Nucleus accumbens (tissue), 56 donors: ENCODE measurements around the gene TK2.
"Not testable (repeated sequence)": the region's sequence is repeated elsewhere in the genome, so short reads cannot be mapped to it uniquely, and the experiment has no call there.

Experiments
- DNase-seq, 56 donors: peaks; one replicate each; lab custom pipeline; 2025; lab: John Stamatoyannopoulos, UW

Gene TK2

GRCh38 chr16:66549284-66550131, at the start of gene TK2:
TSS of gene TK2 (minus strand) at chr16:66550122. CDS start at chr16:66550061, 61 bp downstream.
- DNase-seq = peak in 49 of 56 donors; percentile 5 to 87 (median 66)

GRCh38 chr16:66598111-66598510, 48.2 kb upstream of the TK2 start:
- DNase-seq = no peak

DNA sequence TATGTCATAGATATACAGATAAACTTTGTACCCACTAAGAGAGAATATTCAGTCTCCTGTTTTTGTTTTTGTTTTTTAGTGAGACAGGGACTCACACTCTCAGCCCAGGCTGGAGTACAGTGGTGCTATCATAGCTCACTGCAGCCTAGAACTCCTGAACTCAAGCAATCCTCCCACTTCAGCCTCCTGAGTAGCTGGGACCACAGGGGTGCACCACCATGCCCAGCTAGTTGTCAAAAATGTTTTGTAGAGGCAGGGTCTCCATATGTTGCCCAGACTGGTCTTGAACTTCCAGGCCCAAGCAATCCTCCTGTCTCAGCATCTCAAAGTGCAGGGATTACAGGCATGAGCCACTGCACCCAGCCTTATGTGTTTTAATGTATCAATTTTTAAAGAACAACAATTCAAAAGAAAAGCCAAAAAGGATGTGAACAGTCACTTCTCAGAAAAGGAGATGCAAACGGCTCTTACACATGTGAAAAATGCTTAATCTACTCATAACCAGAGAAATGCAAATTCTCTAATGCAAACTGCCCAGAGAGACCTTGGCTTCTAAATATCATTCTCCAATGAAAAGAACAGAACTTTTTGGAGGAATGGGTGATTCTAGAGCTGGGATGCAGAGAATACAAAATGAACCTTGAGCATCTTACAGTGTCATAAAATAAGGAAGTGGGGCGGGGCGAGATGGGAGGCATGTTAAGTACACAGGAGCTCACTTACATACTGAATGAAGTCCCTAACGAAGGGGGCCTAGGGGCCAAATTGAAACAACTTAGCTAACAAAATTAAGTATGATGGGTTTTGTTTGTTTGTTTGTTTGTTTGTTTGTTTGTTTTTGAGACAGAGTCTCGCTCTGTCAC, 47.3 kb upstream of the TK2 start:
- DNase-seq = no peak

DNA sequence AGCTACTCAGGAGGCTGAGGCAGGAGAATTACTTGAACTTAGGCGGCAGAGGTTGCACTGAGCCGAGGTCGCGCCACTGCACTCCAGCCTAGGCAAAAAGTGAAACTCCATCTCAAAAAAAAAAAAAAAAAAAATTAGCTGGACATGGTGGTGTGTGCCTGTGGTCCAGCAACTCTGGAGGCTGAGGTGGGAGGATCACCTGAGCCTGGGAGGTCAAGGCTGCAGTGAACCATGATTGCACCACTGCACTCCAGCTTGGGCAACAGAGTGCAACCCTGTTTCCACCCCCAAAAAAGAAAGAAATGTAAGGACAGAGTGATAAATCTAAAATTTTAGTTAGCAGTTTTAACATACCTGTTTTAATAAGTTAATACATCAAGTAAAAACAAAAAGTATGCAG, 46.6 kb upstream of the TK2 start:
- not testable (repeated sequence) for DNase-seq

GRCh38 chr16:66594739-66595138, 44.8 kb upstream of the TK2 start:
- DNase-seq = no peak

- no peak for DNase-seq
Measured at GRCh38 chr16:66592814-66593213, 42.9 kb upstream of the TK2 start.

DNA sequence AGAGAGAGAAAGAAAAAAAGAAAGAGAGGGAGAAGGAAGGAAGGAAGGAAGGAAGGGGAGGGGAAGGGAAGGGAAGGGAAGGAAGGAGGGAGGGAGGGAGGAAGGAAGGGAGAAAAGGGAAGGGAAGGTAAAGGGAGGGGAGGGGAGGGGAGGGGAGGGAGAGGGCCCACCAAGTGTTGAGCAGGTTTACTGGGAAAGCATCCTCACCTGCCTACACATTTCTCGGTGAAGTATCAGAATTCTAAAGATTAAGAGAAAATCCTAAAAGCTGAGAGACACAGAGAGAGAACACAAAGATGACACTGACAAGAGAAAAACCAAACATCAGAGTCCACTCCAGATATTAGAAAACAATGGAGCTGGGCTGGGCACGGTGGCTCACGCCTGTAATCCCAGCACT, 42.3 kb upstream of the TK2 start:
- DNase-seq = no peak

- DNase-seq = no peak
Measured at GRCh38 chr16:66591018-66591417, 41.1 kb upstream of the TK2 start.

DNA sequence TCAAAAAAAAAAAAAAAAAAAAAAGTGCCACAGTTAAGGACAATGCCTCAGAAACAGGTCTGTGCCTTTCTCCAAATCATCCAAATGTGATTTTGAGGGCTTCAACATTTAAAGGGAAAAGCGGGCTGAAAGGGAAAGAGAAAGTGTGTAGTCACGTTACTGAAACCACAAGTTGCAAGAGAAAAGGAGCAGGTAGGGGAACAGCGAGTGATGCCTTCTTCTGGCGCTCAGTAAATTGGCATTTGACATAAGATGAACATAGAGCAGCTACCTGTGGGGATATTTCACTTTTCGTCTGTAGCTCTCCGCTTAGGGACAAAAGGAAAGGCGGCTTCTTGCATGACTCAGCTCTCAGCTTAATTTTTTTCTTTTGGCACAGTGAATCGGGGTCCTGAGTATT, 40.4 kb upstream of the TK2 start:
- no peak for DNase-seq

DNA sequence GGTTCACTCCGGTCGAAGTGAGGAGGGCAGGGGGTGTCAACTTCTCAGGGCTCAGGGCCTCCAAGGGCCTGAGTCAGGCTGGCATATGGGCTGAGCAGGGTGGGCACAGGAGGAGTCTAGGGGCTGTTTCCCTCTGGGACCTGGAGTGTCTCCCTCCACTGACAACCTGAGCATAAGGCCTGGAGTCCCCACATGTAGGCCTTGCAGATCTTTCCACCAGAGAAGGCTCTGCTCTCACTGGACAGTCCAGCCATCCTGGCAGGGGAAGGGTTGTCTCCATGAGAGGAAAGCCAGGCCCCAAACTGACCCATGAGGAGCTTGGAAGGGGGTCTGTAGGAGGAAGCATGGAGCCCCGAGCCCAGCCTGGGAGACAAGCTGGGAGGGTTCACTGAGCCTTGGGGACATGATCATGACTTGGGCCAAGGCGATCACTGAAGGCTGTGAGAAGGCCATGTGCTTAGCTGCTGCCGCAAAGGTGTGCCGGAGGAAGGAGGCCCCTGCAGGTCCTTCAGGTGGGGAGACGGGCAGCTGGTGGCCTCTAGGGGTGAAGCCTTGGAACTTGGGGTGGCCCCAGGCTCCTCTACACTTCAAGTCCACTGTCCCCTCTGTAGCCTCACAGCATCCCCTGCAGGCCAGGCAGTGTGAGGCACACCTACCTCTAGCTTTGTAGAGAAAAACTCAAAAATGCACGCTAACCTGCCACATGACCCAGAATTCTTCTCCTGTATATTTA, 39.2 kb upstream of the TK2 start:
- DNase-seq = peak in 13 of 56 donors; percentile 9 to 48 (median 17)

- DNase-seq = peak in 2 of 56 donors; percentile 15 to 21
Measured at GRCh38 chr16:66587881-66588600, 38.1 kb upstream of the TK2 start.

DNA sequence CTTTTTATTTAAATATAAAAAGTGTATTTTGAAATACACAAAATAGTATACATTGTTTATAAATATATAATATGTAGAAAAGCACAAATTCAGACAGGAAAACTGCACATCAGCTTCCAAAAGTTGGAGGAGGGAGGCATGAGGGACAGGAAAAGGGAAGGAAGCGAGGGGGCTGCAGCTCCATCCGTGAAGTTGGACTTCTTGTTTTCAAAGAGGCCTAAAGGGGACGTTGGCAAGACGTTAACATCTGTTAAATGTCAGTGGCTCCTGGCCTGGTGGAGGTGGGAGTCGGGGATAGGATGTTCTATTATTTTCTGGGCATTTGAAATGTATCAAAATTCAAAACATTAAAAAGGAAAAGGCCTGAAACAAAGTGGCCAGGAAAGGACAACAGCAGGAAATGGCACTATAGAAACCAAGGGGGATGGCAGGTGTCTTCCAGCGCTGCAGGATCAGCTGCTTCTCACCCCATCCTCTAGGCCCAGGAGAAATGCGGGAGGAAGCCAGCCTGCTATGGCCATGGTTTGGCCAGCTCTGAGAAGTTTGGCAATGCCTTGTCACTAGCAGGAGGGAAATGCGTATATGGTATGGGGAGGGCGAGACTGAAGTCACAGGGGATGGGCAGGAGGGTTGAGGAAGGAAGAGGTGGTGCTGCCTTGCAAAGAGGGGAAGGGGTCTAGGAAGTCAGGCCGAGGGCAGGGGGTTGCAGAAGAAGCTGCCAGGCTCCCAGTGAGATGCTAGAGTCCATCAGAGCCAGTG, 35.7 kb upstream of the TK2 start:
- peak in 2 of 56 donors; percentile 5 to 13 for DNase-seq

GRCh38 chr16:66581246-66581952, 31.5 kb upstream of the TK2 start:
- DNase-seq = no peak

DNA sequence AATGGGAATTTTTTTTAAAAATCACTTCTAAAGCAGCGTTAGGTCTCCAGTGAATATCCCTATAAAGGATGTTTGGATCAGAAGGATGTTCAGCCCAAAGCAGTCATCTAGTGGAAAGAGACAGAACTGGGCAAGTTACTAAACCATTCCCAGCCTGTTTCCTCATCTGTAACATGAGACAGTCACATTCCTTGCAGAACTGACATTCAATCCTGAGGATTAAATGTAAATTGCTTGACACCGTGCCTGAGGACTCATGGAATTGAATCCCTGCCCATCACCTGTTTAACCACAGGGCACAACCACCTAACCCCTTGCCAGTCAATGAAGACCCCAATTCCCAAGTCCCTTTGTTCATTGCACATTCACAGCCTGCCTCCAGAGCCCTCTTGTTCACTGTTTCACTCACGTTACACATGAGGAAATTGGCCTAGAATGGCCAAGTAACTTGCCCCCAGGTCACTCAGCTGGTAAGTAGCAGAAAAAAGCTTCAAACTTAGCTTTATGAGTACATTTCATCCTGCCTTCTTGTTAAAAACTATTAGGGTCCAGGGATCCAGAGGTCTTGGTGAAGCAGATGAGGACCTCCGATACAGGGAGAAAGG, 30.8 kb upstream of the TK2 start:
- no peak for DNase-seq

GRCh38 chr16:66578651-66579531, 29.0 kb upstream of the TK2 start, which contains the start of gene CMTM2:
TSS of gene CMTM2 (plus strand) at chr16:66579463. CDS start at chr16:66579608, 145 bp downstream.
- no peak for DNase-seq

DNA sequence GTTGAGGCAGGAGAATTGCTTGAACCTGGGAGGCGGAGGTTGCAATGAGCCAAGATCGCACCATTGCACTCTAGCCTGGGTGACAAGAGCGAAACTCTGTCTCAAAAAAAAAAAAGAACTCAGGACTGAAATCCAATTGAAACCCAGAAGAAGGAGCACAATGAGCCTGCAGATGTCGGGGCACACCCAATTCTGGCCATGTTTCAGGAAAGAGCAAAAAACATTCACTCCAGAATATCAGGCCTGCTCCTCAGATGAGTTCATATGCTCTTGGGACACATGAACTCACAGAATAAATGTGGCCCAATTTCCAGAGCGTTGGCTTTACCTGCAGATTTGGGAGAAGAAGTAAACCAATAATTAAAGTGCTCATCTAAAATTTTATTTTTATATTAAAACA, 26.4 kb upstream of the TK2 start:
- DNase-seq = no peak

DNA sequence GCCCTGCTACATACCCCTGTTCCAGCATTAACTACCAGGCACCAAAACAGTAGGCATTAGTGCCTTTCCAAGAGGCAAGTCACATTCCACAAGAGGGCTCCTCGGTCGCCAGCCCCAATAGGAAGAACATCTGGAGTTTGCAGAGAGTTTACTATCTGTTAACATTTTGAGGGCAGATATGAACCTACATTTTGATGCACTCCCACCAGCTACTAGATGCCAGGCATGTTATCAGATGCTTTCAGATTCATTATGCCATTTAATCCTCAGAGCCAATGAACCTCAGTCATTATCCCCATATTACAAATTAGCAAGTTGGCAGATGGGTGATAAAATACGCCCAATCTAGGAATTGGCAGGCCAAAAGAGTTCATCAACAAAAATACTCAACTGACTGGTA, 25.1 kb upstream of the TK2 start:
- DNase-seq = no peak
